Upper lobe of left lung (tissue), 4 donors: Measurements from ENCODE around the gene DRD4.

Source experiments
- EP300 ChIP-seq, 4 donors: sonication (generic); formaldehyde crosslinking; IDR thresholded peaks; one replicate each; pipeline ENCODE4 v1.5.1; 2017; ENCODE audit warnings: antibody characterized with exemption in 4 of 4, control low read depth in 2 of 4
- POLR2A ChIP-seq, 4 donors: fragments of 450-650 bp; IDR thresholded peaks; one replicate each; pipeline ENCODE4 v1.5.1; 2016 to 2017; ENCODE audit warnings: antibody characterized with exemption in 4 of 4, mild to moderate bottlenecking in 2 of 4
- TF ChIP-seq, protein P1 (sequence below), 6 experiments: fragments of 450-650 bp in 4 of 6; fragments of 200-600 bp in 2 of 6; sonication (generic) in 2 of 6; IDR thresholded peaks; one replicate each; pipeline ENCODE4 v1.5.1; 2016 to 2019; ENCODE audit warnings: antibody characterized with exemption in 6 of 6

GRCh38 chr11:615504-616319 lies 21.4 kb upstream of the DRD4 start, which contains the start of gene IRF7:
- TF ChIP-seq POLR2A (IDR thresholded peaks at IDR 0.05) (peak; percentile 54 to 96 (median 78)), EP300 (IDR thresholded peaks at IDR 0.05) (peak in 1 of 4 donors; percentile 13)
- TF ChIP-seq, protein P1, sequence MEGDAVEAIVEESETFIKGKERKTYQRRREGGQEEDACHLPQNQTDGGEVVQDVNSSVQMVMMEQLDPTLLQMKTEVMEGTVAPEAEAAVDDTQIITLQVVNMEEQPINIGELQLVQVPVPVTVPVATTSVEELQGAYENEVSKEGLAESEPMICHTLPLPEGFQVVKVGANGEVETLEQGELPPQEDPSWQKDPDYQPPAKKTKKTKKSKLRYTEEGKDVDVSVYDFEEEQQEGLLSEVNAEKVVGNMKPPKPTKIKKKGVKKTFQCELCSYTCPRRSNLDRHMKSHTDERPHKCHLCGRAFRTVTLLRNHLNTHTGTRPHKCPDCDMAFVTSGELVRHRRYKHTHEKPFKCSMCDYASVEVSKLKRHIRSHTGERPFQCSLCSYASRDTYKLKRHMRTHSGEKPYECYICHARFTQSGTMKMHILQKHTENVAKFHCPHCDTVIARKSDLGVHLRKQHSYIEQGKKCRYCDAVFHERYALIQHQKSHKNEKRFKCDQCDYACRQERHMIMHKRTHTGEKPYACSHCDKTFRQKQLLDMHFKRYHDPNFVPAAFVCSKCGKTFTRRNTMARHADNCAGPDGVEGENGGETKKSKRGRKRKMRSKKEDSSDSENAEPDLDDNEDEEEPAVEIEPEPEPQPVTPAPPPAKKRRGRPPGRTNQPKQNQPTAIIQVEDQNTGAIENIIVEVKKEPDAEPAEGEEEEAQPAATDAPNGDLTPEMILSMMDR (IDR thresholded peaks at IDR 0.05): peak in 1 of 6 experiments; percentile 8
